CD14-positive monocyte (primary cell): ENCODE data around the gene DOCK8. TPM values are rescaled to one million over a fixed set of nuclear protein-coding genes. Genes with fewer than 3 reads are reported as not detected.

ENCODE experiments used
- DNase-seq, 3 donors: peaks; one replicate each; pipeline ENCODE4 v3.0.0-alpha.2; 2011 to 2022
- H2AFZ ChIP-seq: 2 replicates; pipeline ENCODE4 v1.6.0; 2012; ENCODE audit warnings: mild to moderate bottlenecking, low read depth, low read length, inconsistent platforms; ENCODE audit not compliant: insufficient read depth, poor library complexity, severe bottlenecking
- H3K27ac ChIP-seq, 2 donors: 1 replicate in 1 of 2; 2 replicates in 1 of 2; pipeline ENCODE4 v1.5.1; 2012 to 2013; ENCODE audit warnings: low read length in 2 of 2, control low read depth in 1 of 2, inconsistent platforms in 1 of 2, low read depth in 1 of 2, mild to moderate bottlenecking in 1 of 2
- H3K27me3 ChIP-seq, 2 donors: one replicate each; pipeline versions ENCODE4 v1.6.0 to v1.6.1; 2011 to 2013; ENCODE audit warnings: low read length in 2 of 2; ENCODE audit not compliant: control insufficient read depth in 2 of 2, insufficient read depth in 2 of 2
- H3K36me3 ChIP-seq, 2 donors: replicated peaks in 1 of 2; 1 replicate in 1 of 2; 2 replicates in 1 of 2; pipeline versions ENCODE4 v1.5.1 to v1.6.1; 2012 to 2013; ENCODE audit warnings: low read length in 2 of 2, control low read depth in 1 of 2, inconsistent platforms in 1 of 2, mild to moderate bottlenecking in 1 of 2; ENCODE audit not compliant: insufficient read depth in 2 of 2, control insufficient read depth in 1 of 2
- H3K4me1 ChIP-seq, 2 donors: 1 replicate in 1 of 2; 2 replicates in 1 of 2; pipeline versions ENCODE4 v1.5.1 to v1.6.1; 2012 to 2013; ENCODE audit warnings: low read length in 2 of 2, control low read depth in 1 of 2, inconsistent platforms in 1 of 2, mild to moderate bottlenecking in 1 of 2, moderate library complexity in 1 of 2; ENCODE audit not compliant: insufficient read depth in 2 of 2, control insufficient read depth in 1 of 2
- H3K4me2 ChIP-seq: replicated peaks from 2 replicates; pipeline ENCODE3; 2012; ENCODE audit warnings: low read length, moderate library complexity, mild to moderate bottlenecking; ENCODE audit not compliant: poor library complexity, severe bottlenecking; ENCODE audit errors: extremely low read depth
- H3K4me3 ChIP-seq, 3 experiments: fragments of 200-600 bp in 1 of 3; sonication (generic) in 1 of 3; replicated peaks in 1 of 3; 1 replicate in 2 of 3; 2 replicates in 1 of 3; pipeline ENCODE4 v1.5.1; 2011 to 2013; ENCODE audit warnings: low read length in 3 of 3, mild to moderate bottlenecking in 3 of 3, control low read depth in 2 of 3, low read depth in 2 of 3, inconsistent platforms in 1 of 3, moderate library complexity in 1 of 3
- H3K79me2 ChIP-seq: 2 replicates; pipeline ENCODE4 v1.6.0; 2012; ENCODE audit warnings: mild to moderate bottlenecking, control low read depth, inconsistent platforms, low read length, moderate library complexity; ENCODE audit not compliant: insufficient read depth
- H3K9ac ChIP-seq: 2 replicates; pipeline ENCODE4 v1.6.0; 2017; ENCODE audit warnings: low read length, mild to moderate bottlenecking; ENCODE audit not compliant: insufficient read depth, poor library complexity, severe bottlenecking
- H3K9me3 ChIP-seq, 2 donors: replicated peaks in 1 of 2; 1 replicate in 1 of 2; 2 replicates in 1 of 2; pipeline versions ENCODE4 v1.5.1 to v1.6.1; 2012 to 2013; ENCODE audit warnings: low read length in 2 of 2, control low read depth in 1 of 2; ENCODE audit not compliant: control insufficient read depth in 1 of 2, insufficient read depth in 1 of 2
- H4K20me1 ChIP-seq: 2 replicates; pipeline ENCODE4 v1.6.0; 2012; ENCODE audit warnings: mild to moderate bottlenecking, low read length, control low read depth, moderate library complexity; ENCODE audit not compliant: insufficient read depth
- H3K27ac Mint-ChIP-seq, 7 donors: one replicate each; pipeline ENCODE4 v1.8.0; 2020; ENCODE audit warnings: mild to moderate bottlenecking in 7 of 7, mixed read lengths in 7 of 7, moderate library complexity in 6 of 7, inconsistent platforms in 2 of 7
- H3K27me3 Mint-ChIP-seq, 3 donors: one replicate each; pipeline ENCODE4 v1.8.0; 2021 to 2022; ENCODE audit warnings: low read depth in 3 of 3, mild to moderate bottlenecking in 3 of 3, mixed read lengths in 3 of 3, moderate library complexity in 3 of 3, inconsistent platforms in 1 of 3
- H3K36me3 Mint-ChIP-seq, 2 donors: one replicate each; pipeline ENCODE4 v1.8.0; 2020; ENCODE audit warnings: mixed read lengths in 2 of 2, inconsistent platforms in 1 of 2, mild to moderate bottlenecking in 1 of 2
- H3K4me1 Mint-ChIP-seq: one replicate; pipeline ENCODE4 v1.8.0; 2020; ENCODE audit warnings: mild to moderate bottlenecking, mixed read lengths
- H3K4me3 Mint-ChIP-seq, 2 donors: one replicate each; pipeline ENCODE4 v1.8.0; 2020; ENCODE audit warnings: mild to moderate bottlenecking in 2 of 2, mixed read lengths in 2 of 2, moderate library complexity in 1 of 2
- H3K9me3 Mint-ChIP-seq, 7 donors: one replicate each; pipeline ENCODE4 v1.8.0; 2020 to 2022; ENCODE audit warnings: mixed read lengths in 7 of 7, mild to moderate bottlenecking in 6 of 7, moderate library complexity in 6 of 7, inconsistent platforms in 2 of 7
- CTCF ChIP-seq: fragments of 200-600 bp; IDR thresholded peaks from one replicate; pipeline ENCODE4 v1.8.0; 2022; ENCODE audit warnings: antibody characterized with exemption, mild to moderate bottlenecking
- WGBS: methylation state at CpG from one replicate; pipeline ENCODE4 v1.1.5; 2013; ENCODE audit warnings: missing lambda C conversion rate; ENCODE audit not compliant: insufficient coverage; 5-methylcytosine and 5-hydroxymethylcytosine counted together
- intact Hi-C, 2 donors: fragments of 100-400 bp; cut with micrococcal nuclease; formaldehyde crosslinking; loops; one replicate each; pipeline versions ENCODE4 v1.15.0 to v1.15.1; 2023
- polyA plus RNA-seq, 3 donors: library from polyadenylated mRNA; depleted of rRNA in 1 of 3; unstranded in 2 of 3; stranded (reverse) in 1 of 3; fragments of 300-500 nt in 2 of 3; fragments of >200 nt in 1 of 3; fragmentation: Illumina TruSeq in 2 of 3; gene quantifications; 1 replicate in 2 of 3; 2 replicates in 1 of 3; pipeline ENCODE4 v1.2.3, GENCODE V29; 2012 to 2021

The DOCK8 gene
- polyA plus RNA-seq, 3 donors, result 46.8 to 100 (median 95.4) TPM

DNA sequence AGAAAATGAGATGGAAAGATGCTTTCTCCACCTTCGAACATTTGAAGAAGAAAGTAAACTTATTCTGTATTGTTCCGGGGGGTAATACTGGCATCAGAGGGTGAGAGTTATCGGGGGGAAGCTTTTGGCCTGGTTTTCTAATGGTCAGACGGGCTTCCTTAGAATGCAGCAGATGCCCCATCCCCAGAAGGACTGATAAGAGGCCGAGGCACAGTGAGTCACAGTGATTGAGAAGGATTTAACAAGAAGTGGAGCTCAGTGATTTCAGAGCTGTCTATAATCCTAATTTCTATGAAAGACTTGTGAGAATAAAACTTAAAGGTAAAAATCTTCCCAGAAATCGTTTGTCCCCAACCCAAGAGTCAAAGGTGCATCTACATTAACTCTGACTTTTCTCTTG, 123.9 kb downstream of the DOCK8 start:
- Mint-ChIP-seq H3K9me3 (no peaks in the 10 kb centered on the region), H3K4me3 (no peak overlapping the region), H3K27me3 (no peaks in the 10 kb centered on the region), H3K27ac (peak overlapping the region in 2 of 7 donors; percentile 18 to 28), H3K36me3 (peaks cover 94 to 99% of the 10 kb centered on the region in 2 donors), H3K4me1 (no peaks in the 10 kb centered on the region)
- H2AFZ ChIP-seq, result no peak overlapping the region
- DNase-seq, result no peak
- peaks cover 93% of the 10 kb centered on the region for H4K20me1 ChIP-seq
- H3K4me2 ChIP-seq, result no peak overlapping the region
- no peak overlapping the region for H3K27ac ChIP-seq
- H3K27me3 ChIP-seq, result no peaks in the 10 kb centered on the region
- TF ChIP-seq CTCF, result no peak
- WGBS, result 100% methylated on average over 4 of the region's 6 CpGs
- H3K4me3 ChIP-seq, result no peak overlapping the region
- H3K9me3 ChIP-seq, result no peaks in the 10 kb centered on the region
- peaks cover 98 to 100% of the 10 kb centered on the region in 2 donors for H3K36me3 ChIP-seq
- no peaks in the 10 kb centered on the region for H3K4me1 ChIP-seq
- peaks cover 7% of the 10 kb centered on the region for H3K79me2 ChIP-seq
- intact Hi-C loops, result loop anchor here in 1 of 2 donors (5.0 to 10.0 kb wide), 2 partner anchors 34 to 96 kb away; no protein-coding TSS in a partner anchor
- no peak overlapping the region for H3K9ac ChIP-seq

DNA sequence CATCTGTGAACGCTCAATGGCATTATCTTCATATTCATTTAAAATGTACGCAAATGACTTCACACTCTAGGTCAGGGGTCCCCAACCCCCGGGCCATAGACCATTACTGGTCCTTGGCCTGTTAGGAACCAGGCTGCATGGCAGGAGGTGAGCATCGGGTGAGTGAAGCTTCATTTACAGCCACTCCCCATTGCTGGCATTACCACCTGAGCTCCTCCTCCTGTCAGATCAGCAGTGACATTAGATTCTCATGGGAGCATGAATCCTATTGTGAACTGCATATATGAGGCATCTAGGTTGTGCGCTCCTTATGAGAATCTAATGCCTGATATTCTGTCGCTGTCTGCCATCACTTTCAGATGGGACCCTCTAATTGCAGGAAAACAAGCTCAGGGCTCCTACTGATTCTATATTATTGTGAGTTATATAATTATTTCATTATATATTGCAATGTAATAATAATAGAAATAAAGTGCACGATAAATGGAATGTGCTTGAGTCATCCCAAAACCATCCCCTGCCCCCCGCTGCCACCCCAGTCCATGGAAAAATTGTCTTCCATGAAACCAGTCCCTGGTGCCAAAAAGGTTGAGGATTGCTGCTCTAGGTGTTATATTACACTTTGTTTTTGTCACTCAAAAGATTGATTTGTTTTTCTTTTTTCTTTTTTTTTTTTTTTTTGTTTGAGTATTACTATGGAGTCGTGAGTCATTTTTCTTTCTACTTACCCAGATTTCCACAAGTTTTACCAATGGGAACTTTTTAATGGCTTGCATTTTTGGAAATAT, 127.2 kb downstream of the DOCK8 start:
- Histone ChIP-seq H4K20me1 (peaks cover 98% of the 10 kb centered on the region), H3K27me3 (no peaks in the 10 kb centered on the region), H3K27ac (no peak overlapping the region), H3K36me3 (peaks cover 98 to 100% of the 10 kb centered on the region in 2 donors), H3K9ac (no peak overlapping the region), H3K4me3 (no peak overlapping the region), H3K4me2 (no peak overlapping the region), H3K9me3 (no peaks in the 10 kb centered on the region), H3K79me2 (peaks cover 16% of the 10 kb centered on the region), H2AFZ (no peak overlapping the region), H3K4me1 (no peaks in the 10 kb centered on the region)
- intact Hi-C loops, result no loop called here
- no peak for TF ChIP-seq CTCF
- no peaks in the 10 kb centered on the region for H3K4me1 Mint-ChIP-seq
- no peak overlapping the region for H3K4me3 Mint-ChIP-seq
- no peaks in the 10 kb centered on the region for H3K9me3 Mint-ChIP-seq
- DNase-seq, result no peak
- H3K27me3 Mint-ChIP-seq, result no peaks in the 10 kb centered on the region
- WGBS, result 100% methylated on average over 4 of the region's 9 CpGs
- peak overlapping the region in 3 of 7 donors; percentile 15 to 45 (median 43) for H3K27ac Mint-ChIP-seq
- peaks cover 93 to 99% of the 10 kb centered on the region in 2 donors for H3K36me3 Mint-ChIP-seq
